HG03565 (cell line): Measurements from ENCODE around the gene SPDYE17.
"Not testable (repeated sequence)": the region's sequence is repeated elsewhere in the genome, so short reads cannot be mapped to it uniquely, and the experiment has no call there.

Experiments used
- ATAC-seq: cut with Tn5 transposase; IDR thresholded peaks from one replicate; pipeline ENCODE4 v1.9.1; 2021; ENCODE audit warnings: mild to moderate bottlenecking, moderate library complexity; ENCODE audit not compliant: unreplicated experiment

Gene SPDYE17

GRCh38 chr7:76998764-76999450, 33.3 kb downstream of the SPDYE17 start:
- not testable (repeated sequence) for ATAC-seq

GRCh38 chr7:76998285-76998589, 33.9 kb downstream of the SPDYE17 start:
- ATAC-seq = no peak

- ATAC-seq = no peak
Measured at GRCh38 chr7:76997381-76998284, 34.5 kb downstream of the SPDYE17 start.

GRCh38 chr7:76996932-76997331, 35.2 kb downstream of the SPDYE17 start:
- not testable (repeated sequence) for ATAC-seq

- not testable (repeated sequence) for ATAC-seq
Measured at GRCh38 chr7:76994286-76994685, 37.9 kb downstream of the SPDYE17 start.

- ATAC-seq = not testable (repeated sequence)
Measured at GRCh38 chr7:76993831-76994230, 38.3 kb downstream of the SPDYE17 start.

GRCh38 chr7:76992871-76993270, 39.3 kb downstream of the SPDYE17 start:
- ATAC-seq = not testable (repeated sequence)

GRCh38 chr7:76992204-76992603, 40.0 kb downstream of the SPDYE17 start:
- not testable (repeated sequence) for ATAC-seq

GRCh38 chr7:76990202-76990601, 42.0 kb downstream of the SPDYE17 start:
- ATAC-seq = not testable (repeated sequence)

- ATAC-seq = not testable (repeated sequence)
Measured at GRCh38 chr7:76985924-76986717, 46.0 kb downstream of the SPDYE17 start.

GRCh38 chr7:76984784-76985136, 47.4 kb downstream of the SPDYE17 start:
- ATAC-seq = peak; percentile 98

GRCh38 chr7:76983937-76984783, 48.0 kb downstream of the SPDYE17 start:
- ATAC-seq = not testable (repeated sequence)

GRCh38 chr7:76983333-76983732, 48.8 kb downstream of the SPDYE17 start:
- not testable (repeated sequence) for ATAC-seq

GRCh38 chr7:76982501-76982900, 49.7 kb downstream of the SPDYE17 start:
- ATAC-seq = not testable (repeated sequence)

- not testable (repeated sequence) for ATAC-seq
Measured at GRCh38 chr7:76981187-76981970, 50.8 kb downstream of the SPDYE17 start.

- not testable (repeated sequence) for ATAC-seq
Measured at GRCh38 chr7:76980576-76980975, 51.6 kb downstream of the SPDYE17 start.

GRCh38 chr7:76977761-76978367, 54.3 kb downstream of the SPDYE17 start:
- not testable (repeated sequence) for ATAC-seq

GRCh38 chr7:76974793-76975579, 57.2 kb downstream of the SPDYE17 start:
- ATAC-seq = not testable (repeated sequence)
